GM23338 (cell line): Measurements from ENCODE around the gene CYFIP2.

Source experiments
- CREB1 ChIP-seq: fragments of 250-450 bp; sonication (Bioruptor Pico); IDR thresholded peaks from 2 replicates; pipeline ENCODE4 v1.5.0; 2020; ENCODE audit warnings: low read depth, mild to moderate bottlenecking, moderate library complexity
- CTCF ChIP-seq, 2 experiments: fragments of 200-600 bp in 1 of 2; sonication (generic) in 1 of 2; conservative IDR thresholded peaks; 2 replicates each; pipeline versions ENCODE4 v1.5.1 to v1.6.1; 2016 to 2017; ENCODE audit warnings: antibody characterized with exemption in 2 of 2, low read depth in 2 of 2, mild to moderate bottlenecking in 2 of 2, moderate library complexity in 1 of 2
- ETS1 ChIP-seq: IDR thresholded peaks from 2 replicates; pipeline ENCODE4 v1.6.1; 2016; ENCODE audit warnings: antibody characterized with exemption
- EZH2 ChIP-seq: fragments of 200-600 bp; sonication (generic); IDR thresholded peaks from one replicate; pipeline ENCODE4 v1.8.0; 2017; ENCODE audit warnings: antibody characterized with exemption, mild to moderate bottlenecking, low read depth; ENCODE audit not compliant: unreplicated experiment
- EZH2phosphoT487 ChIP-seq: fragments of 200-600 bp; sonication (generic); IDR thresholded peaks from one replicate; pipeline ENCODE4 v1.8.1; 2018; ENCODE audit warnings: antibody characterized with exemption; ENCODE audit not compliant: unreplicated experiment
- JUNB ChIP-seq: IDR thresholded peaks from one replicate; pipeline ENCODE4 v1.6.1; 2016; ENCODE audit warnings: antibody characterized with exemption; ENCODE audit not compliant: unreplicated experiment
- POLR2AphosphoS5 ChIP-seq: IDR thresholded peaks from 2 replicates; pipeline ENCODE4 v1.6.1; 2016; ENCODE audit warnings: antibody characterized with exemption, low read depth
- REST ChIP-seq: IDR thresholded peaks from one replicate; pipeline ENCODE4 v1.6.1; 2018; ENCODE audit warnings: antibody characterized with exemption; ENCODE audit not compliant: unreplicated experiment

- TF ChIP-seq POLR2AphosphoS5 = no peak
- no peak for TF ChIP-seq CTCF (conservative IDR thresholded peaks at IDR 0.05; ENCODE audit: low read depth in 2 of 2)
- no peak for TF ChIP-seq REST
- no peak for TF ChIP-seq JUNB
- TF ChIP-seq EZH2phosphoT487 = no peak
- no peak for TF ChIP-seq ETS1
- TF ChIP-seq CREB1 (CRISPR knock-in tag) = no peak
- TF ChIP-seq EZH2 = no peak
These were observed 40.2 kb upstream of the CYFIP2 start for GRCh38 chr5:157225469-157226422.
